Neural cell (in vitro differentiated cells): Measurements from ENCODE around the gene ZNF766. TPM values are rescaled to one million over a fixed set of nuclear protein-coding genes. Genes with fewer than 3 reads are reported as not detected.

Source experiments
- H2AFZ ChIP-seq: fragments of 200-600, 300-800 bp; sonication (generic), shearing (Covaris generic); 2 replicates; pipeline ENCODE4 v1.6.0; 2014; ENCODE audit warnings: low read depth, mild to moderate bottlenecking, antibody characterized with exemption, low read length, moderate library complexity
- H3F3A ChIP-seq: fragments of 200-600 bp; shearing (Covaris generic); 2 replicates; pipeline ENCODE4 v1.6.1; 2016; ENCODE audit warnings: mild to moderate bottlenecking, moderate library complexity, mixed read lengths, antibody characterized with exemption, low read length; ENCODE audit not compliant: insufficient read depth, poor library complexity, severe bottlenecking
- H3K27ac ChIP-seq: fragments of 200-600, 300-800 bp; sonication (generic), shearing (Covaris generic); 2 replicates; pipeline ENCODE4 v1.5.1; 2014; ENCODE audit warnings: mild to moderate bottlenecking, low read length, moderate library complexity
- H3K27me3 ChIP-seq: fragments of 300-800, 200-600 bp; sonication (generic), shearing (Covaris generic); 2 replicates; pipeline ENCODE4 v1.6.0; 2014; ENCODE audit warnings: mild to moderate bottlenecking, low read depth, low read length, moderate library complexity; ENCODE audit not compliant: insufficient read depth
- H3K36me3 ChIP-seq: fragments of 300-800, 200-600 bp; sonication (generic), shearing (Covaris generic); 2 replicates; pipeline ENCODE4 v1.5.1; 2014; ENCODE audit warnings: mild to moderate bottlenecking, antibody characterized with exemption, low read length, moderate library complexity; ENCODE audit not compliant: insufficient read depth
- H3K4me2 ChIP-seq: fragments of 300-800, 200-600 bp; sonication (generic), shearing (Covaris generic); 2 replicates; pipeline ENCODE4 v1.6.0; 2014; ENCODE audit warnings: mild to moderate bottlenecking, low read length
- H3K4me3 ChIP-seq: fragments of 300-800, 200-600 bp; sonication (generic), shearing (Covaris generic); 2 replicates; pipeline ENCODE4 v1.5.1; 2014; ENCODE audit warnings: mild to moderate bottlenecking, low read length, moderate library complexity
- H3K79me2 ChIP-seq: fragments of 200-600 bp; shearing (Covaris generic); replicated peaks from 2 replicates; pipeline ENCODE4 v1.6.0; 2014; ENCODE audit warnings: mild to moderate bottlenecking, low read length, moderate library complexity; ENCODE audit not compliant: insufficient read depth
- H3K9ac ChIP-seq: fragments of 300-800, 200-600 bp; sonication (generic), shearing (Covaris generic); 2 replicates; pipeline ENCODE4 v1.6.1; 2016; ENCODE audit warnings: mild to moderate bottlenecking, low read length, mixed read lengths
- H3K9me2 ChIP-seq: fragments of 200-600 bp; shearing (Covaris generic); 2 replicates; pipeline ENCODE4 v1.6.1; 2016; ENCODE audit warnings: mild to moderate bottlenecking, low read length, mixed read lengths; ENCODE audit not compliant: insufficient read depth
- H3K9me3 ChIP-seq: fragments of 200-600, 300-800 bp; sonication (generic), shearing (Covaris generic); 2 replicates; pipeline ENCODE4 v1.6.1; 2016; ENCODE audit warnings: mild to moderate bottlenecking, mixed run types, low read length, moderate library complexity, mixed read lengths
- H4K20me1 ChIP-seq: fragments of 200-600 bp; shearing (Covaris generic); 2 replicates; pipeline ENCODE4 v1.6.1; 2016; ENCODE audit warnings: mild to moderate bottlenecking, mixed run types; ENCODE audit not compliant: insufficient read depth
- CTCF ChIP-seq: fragments of 450-650 bp; IDR thresholded peaks from 2 replicates; pipeline ENCODE4 v1.5.1; 2014; ENCODE audit warnings: antibody characterized with exemption, mild to moderate bottlenecking, moderate library complexity; ENCODE audit not compliant: poor library complexity, severe bottlenecking
- EZH2 ChIP-seq: fragments of 200-600, 300-800 bp; shearing (Covaris generic), sonication (generic); IDR thresholded peaks from 2 replicates; pipeline ENCODE4 v1.6.1; 2014; ENCODE audit warnings: antibody characterized with exemption, low read length, borderline replicate concordance, mild to moderate bottlenecking; ENCODE audit not compliant: insufficient read depth, poor library complexity, severe bottlenecking
- MXI1 ChIP-seq: fragments of 450-650 bp; conservative IDR thresholded peaks from 2 replicates; pipeline ENCODE4 v1.6.1; 2014; ENCODE audit warnings: antibody characterized with exemption, mild to moderate bottlenecking; ENCODE audit not compliant: poor library complexity, severe bottlenecking
- POLR2AphosphoS5 ChIP-seq: IDR thresholded peaks from 2 replicates; pipeline ENCODE4 v1.6.1; 2012
- RAD21 ChIP-seq: fragments of 450-650 bp; conservative IDR thresholded peaks from 2 replicates; pipeline ENCODE4 v1.6.1; 2014; ENCODE audit warnings: antibody characterized with exemption, mild to moderate bottlenecking, moderate library complexity
- SMC3 ChIP-seq: fragments of 450-650 bp; conservative IDR thresholded peaks from 2 replicates; pipeline ENCODE4 v1.6.1; 2014; ENCODE audit warnings: antibody characterized with exemption, mild to moderate bottlenecking, moderate library complexity; ENCODE audit not compliant: poor library complexity
- polyA plus RNA-seq: library from polyadenylated mRNA; depleted of rRNA; stranded (reverse); fragments of >200 nt; gene quantifications from 2 replicates; pipeline ENCODE4 v1.2.3, GENCODE V29; 2014

ZNF766 gene
- polyA plus RNA-seq, 1 donor from 2014 or later, result 21.8 TPM

GRCh38 chr19:52237197-52237596, 32.2 kb upstream of the ZNF766 start:
- Histone ChIP-seq H3F3A (no peaks in the 10 kb centered on the region), H3K36me3 (no peaks in the 10 kb centered on the region), H3K9me2 (no peaks in the 10 kb centered on the region), H3K4me3 (no peak overlapping the region), H3K4me2 (no peak overlapping the region), H3K27me3 (no peaks in the 10 kb centered on the region), H2AFZ (no peak overlapping the region), H4K20me1 (no peaks in the 10 kb centered on the region), H3K9ac (no peak overlapping the region), H3K9me3 (no peaks in the 10 kb centered on the region), H3K79me2 (no peaks in the 10 kb centered on the region), H3K27ac (no peak overlapping the region)
- no peak for TF ChIP-seq SMC3

DNA sequence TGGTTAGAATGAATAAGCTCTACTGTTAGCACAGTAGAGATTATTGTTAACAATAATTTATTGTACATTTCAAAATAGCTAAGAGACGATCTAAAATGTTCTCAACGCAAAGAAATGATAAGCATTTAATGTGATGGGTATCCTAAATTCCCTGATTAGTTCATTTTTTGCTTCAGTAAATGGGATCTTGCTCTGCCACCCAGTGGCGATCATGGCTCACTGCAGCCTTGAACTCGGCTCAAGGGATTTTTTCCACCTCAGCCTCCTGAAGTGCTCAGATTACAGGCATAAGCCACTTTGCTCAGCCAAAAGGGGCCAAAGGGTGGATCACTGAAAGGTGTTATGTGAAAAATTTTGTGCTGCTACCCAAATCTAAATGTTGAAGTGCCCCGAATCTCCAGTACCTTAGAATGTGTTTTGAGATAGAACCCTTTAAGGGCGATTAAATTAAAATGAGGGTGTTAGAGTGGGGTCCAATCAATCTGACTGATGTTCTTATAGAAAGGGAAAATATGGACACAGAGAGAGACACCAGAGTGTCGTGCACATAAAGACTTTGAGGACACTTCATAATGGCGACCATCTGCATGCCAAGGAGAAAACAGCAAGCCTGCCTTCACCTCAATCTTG, 31.5 kb upstream of the ZNF766 start:
- Histone ChIP-seq H2AFZ (no peak overlapping the region), H3K27ac (no peak overlapping the region), H3K27me3 (no peaks in the 10 kb centered on the region), H3K9me2 (no peaks in the 10 kb centered on the region), H4K20me1 (no peaks in the 10 kb centered on the region), H3F3A (no peaks in the 10 kb centered on the region), H3K79me2 (no peaks in the 10 kb centered on the region), H3K9ac (no peak overlapping the region), H3K4me2 (no peak overlapping the region), H3K4me3 (no peak overlapping the region), H3K9me3 (no peaks in the 10 kb centered on the region), H3K36me3 (no peaks in the 10 kb centered on the region)
- TF ChIP-seq SMC3 (peak; percentile 83), POLR2AphosphoS5 (peak; percentile 28), CTCF (peak; percentile 90), EZH2 (no peak), RAD21 (peak; percentile 82), MXI1 (no peak)

- no peaks in the 10 kb centered on the region for H3K79me2 ChIP-seq
- no peak overlapping the region for H3K4me3 ChIP-seq
- no peaks in the 10 kb centered on the region for H3K27me3 ChIP-seq
- H3K27ac ChIP-seq, result no peak overlapping the region
- no peaks in the 10 kb centered on the region for H3K36me3 ChIP-seq
- H3K9me2 ChIP-seq, result no peaks in the 10 kb centered on the region
- no peak for TF ChIP-seq MXI1
- no peaks in the 10 kb centered on the region for H4K20me1 ChIP-seq
- H3F3A ChIP-seq, result no peaks in the 10 kb centered on the region
- no peak overlapping the region for H2AFZ ChIP-seq
- H3K9ac ChIP-seq, result no peak overlapping the region
- H3K9me3 ChIP-seq, result no peaks in the 10 kb centered on the region
- H3K4me2 ChIP-seq, result no peak overlapping the region
Observed at GRCh38 chr19:52244021-52244420, 25.4 kb upstream of the ZNF766 start.

DNA sequence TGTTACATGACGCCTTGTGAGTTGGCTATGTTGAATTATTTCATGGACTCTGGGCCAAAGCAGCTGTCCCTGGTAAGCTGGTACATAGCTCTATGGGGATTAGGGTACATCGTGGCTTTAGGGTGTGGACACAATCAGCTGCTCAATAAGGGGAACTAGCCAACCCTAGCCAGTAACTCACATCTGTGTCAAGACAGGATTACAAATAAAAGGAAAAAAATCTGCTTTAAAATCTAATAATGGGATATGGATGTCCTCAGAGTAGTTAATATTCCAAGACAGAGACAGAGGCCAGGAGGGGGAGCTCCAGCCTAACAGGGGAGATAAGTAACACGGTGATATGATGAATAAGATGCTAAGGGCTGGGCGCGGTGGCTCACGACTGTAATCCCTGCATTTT, 21.1 kb upstream of the ZNF766 start:
- Histone ChIP-seq H3F3A (no peaks in the 10 kb centered on the region), H3K36me3 (no peaks in the 10 kb centered on the region), H4K20me1 (no peaks in the 10 kb centered on the region), H3K27me3 (no peaks in the 10 kb centered on the region), H3K9me3 (no peaks in the 10 kb centered on the region), H3K79me2 (no peaks in the 10 kb centered on the region), H3K4me3 (no peak overlapping the region), H2AFZ (no peak overlapping the region), H3K9me2 (no peaks in the 10 kb centered on the region), H3K9ac (no peak overlapping the region), H3K4me2 (no peak overlapping the region), H3K27ac (no peak overlapping the region)
- TF ChIP-seq MXI1 (no peak), RAD21 (peak; percentile 13)
